ENCODE measurements around the gene SEC22A.

DNA sequence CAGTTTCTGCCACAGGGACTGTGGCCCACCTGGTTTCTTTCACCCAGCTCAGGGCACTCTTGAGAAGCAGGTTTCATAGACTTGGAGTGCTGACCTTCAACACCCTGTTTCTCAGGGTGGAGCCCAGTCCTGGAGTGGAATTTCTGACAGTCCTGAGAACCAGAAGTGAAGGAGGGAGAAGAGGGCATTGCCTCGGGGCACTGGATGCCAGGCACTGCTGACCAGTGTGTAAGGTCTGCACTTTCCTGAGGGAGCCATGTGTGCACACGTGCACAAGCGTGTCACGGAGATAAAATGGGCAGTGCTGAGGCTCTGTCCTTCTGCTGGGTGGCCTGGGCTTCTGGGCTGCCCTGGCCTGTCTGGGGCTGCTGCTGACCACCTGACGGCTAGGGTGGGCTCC, 118.5 kb downstream of the SEC22A start:
- TF ChIP-seq, protein P1, sequence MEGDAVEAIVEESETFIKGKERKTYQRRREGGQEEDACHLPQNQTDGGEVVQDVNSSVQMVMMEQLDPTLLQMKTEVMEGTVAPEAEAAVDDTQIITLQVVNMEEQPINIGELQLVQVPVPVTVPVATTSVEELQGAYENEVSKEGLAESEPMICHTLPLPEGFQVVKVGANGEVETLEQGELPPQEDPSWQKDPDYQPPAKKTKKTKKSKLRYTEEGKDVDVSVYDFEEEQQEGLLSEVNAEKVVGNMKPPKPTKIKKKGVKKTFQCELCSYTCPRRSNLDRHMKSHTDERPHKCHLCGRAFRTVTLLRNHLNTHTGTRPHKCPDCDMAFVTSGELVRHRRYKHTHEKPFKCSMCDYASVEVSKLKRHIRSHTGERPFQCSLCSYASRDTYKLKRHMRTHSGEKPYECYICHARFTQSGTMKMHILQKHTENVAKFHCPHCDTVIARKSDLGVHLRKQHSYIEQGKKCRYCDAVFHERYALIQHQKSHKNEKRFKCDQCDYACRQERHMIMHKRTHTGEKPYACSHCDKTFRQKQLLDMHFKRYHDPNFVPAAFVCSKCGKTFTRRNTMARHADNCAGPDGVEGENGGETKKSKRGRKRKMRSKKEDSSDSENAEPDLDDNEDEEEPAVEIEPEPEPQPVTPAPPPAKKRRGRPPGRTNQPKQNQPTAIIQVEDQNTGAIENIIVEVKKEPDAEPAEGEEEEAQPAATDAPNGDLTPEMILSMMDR (IDR thresholded peaks at IDR 0.05) = no peak
- TF ChIP-seq POLR2A (IDR thresholded peaks at IDR 0.05) = no peak
